Right atrium auricular region (tissue), 2 donors: ENCODE measurements around the gene AKAIN1. TPM values are rescaled to one million over a fixed set of nuclear protein-coding genes. Genes with fewer than 3 reads are reported as not detected.
A peak's percentile ranks its signal among the peaks of the same experiment; 100 is the strongest.

Source experiments
- DNase-seq: peaks from one replicate; pipeline ENCODE4 v3.0.0-alpha.2; 2019; ENCODE audit warnings: low spot score
- H3K27ac ChIP-seq, 2 donors: fragments of 200-600 bp; sonication (generic); 1 replicate in 1 of 2; 2 replicates in 1 of 2; pipeline ENCODE4 v1.5.1; 2016 to 2019
- H3K27me3 ChIP-seq, 2 donors: fragments of 200-600 bp; sonication (generic); one replicate each; pipeline versions ENCODE4 v1.5.1 to v1.6.0; 2017 to 2019
- H3K36me3 ChIP-seq: fragments of 200-600 bp; sonication (generic); one replicate; pipeline ENCODE4 v1.5.1; 2016
- H3K4me1 ChIP-seq, 2 donors: fragments of 200-600 bp; sonication (generic); one replicate each; pipeline versions ENCODE4 v1.5.1 to v1.6.0; 2017 to 2019
- H3K4me3 ChIP-seq, 2 donors: fragments of 200-600 bp; sonication (generic); 1 replicate in 1 of 2; 2 replicates in 1 of 2; pipeline ENCODE4 v1.5.1; 2017 to 2019; ENCODE audit warnings: mild to moderate bottlenecking in 1 of 2, moderate library complexity in 1 of 2
- H3K9me3 ChIP-seq, 2 donors: fragments of 200-600 bp; sonication (generic); one replicate each; pipeline ENCODE4 v1.5.1; 2019
- CTCF ChIP-seq, 2 donors: fragments of 200-600 bp; sonication (generic); IDR thresholded peaks; one replicate each; pipeline ENCODE4 v1.5.1; 2019; ENCODE audit warnings: antibody characterized with exemption in 2 of 2
- total RNA-seq, 2 donors: library from RNA; depleted of rRNA; stranded (reverse); fragments of >200 nt; gene quantifications; one replicate each; pipeline ENCODE4 v1.1.0, GENCODE V29; 2016

Gene AKAIN1
- not detected for total RNA-seq

- no peak for TF ChIP-seq CTCF (IDR thresholded peaks at IDR 0.05)
- H3K4me3 ChIP-seq: no peak within 1 kb of the TSS
- no peak for DNase-seq
- H3K4me1 ChIP-seq: peaks cover 0 to 9% of the 10 kb centered on the region in 2 donors
- no peaks in the 10 kb centered on the region for H3K9me3 ChIP-seq
- no peak within 1 kb of the TSS for H3K27ac ChIP-seq
- peaks cover 3 to 25% of the 10 kb centered on the region in 2 donors for H3K27me3 ChIP-seq
- H3K36me3 ChIP-seq: no peaks in the 10 kb centered on the region
These were observed at the start of gene AKAIN1 for GRCh38 chr18:5197032-5197434. AKAIN1 (minus strand) TSS chr18:5197257; CDS start chr18:5197053, 204 bp downstream.

GRCh38 chr18:5244941-5245340 is 47.9 kb upstream of the AKAIN1 start:
- no peak for TF ChIP-seq CTCF (IDR thresholded peaks at IDR 0.05)
- Histone ChIP-seq H3K27me3 (no peaks in the 10 kb centered on the region), H3K4me1 (peaks cover 0 to 4% of the 10 kb centered on the region in 2 donors), H3K4me3 (no peak overlapping the region), H3K9me3 (no peaks in the 10 kb centered on the region), H3K36me3 (peaks cover 21% of the 10 kb centered on the region), H3K27ac (no peak overlapping the region)
- DNase-seq: no peak

- Histone ChIP-seq H3K36me3 (peaks cover 21% of the 10 kb centered on the region), H3K9me3 (no peaks in the 10 kb centered on the region), H3K4me3 (peak overlapping the region; percentile 68 to 86), H3K27ac (no peak overlapping the region), H3K27me3 (no peaks in the 10 kb centered on the region), H3K4me1 (peaks cover 0 to 26% of the 10 kb centered on the region in 2 donors)
- DNase-seq: no peak
- TF ChIP-seq CTCF (IDR thresholded peaks at IDR 0.05): no peak
These were observed 42.4 kb upstream of the AKAIN1 start for GRCh38 chr18:5239447-5239846.

GRCh38 chr18:5238371-5238976 is 41.4 kb upstream of the AKAIN1 start:
- no peaks in the 10 kb centered on the region for H3K27me3 ChIP-seq
- peaks cover 21% of the 10 kb centered on the region for H3K36me3 ChIP-seq
- H3K27ac ChIP-seq: peak overlapping the region; percentile 97 to 98
- peak overlapping the region; percentile 68 to 86 for H3K4me3 ChIP-seq
- no peak for TF ChIP-seq CTCF (IDR thresholded peaks at IDR 0.05)
- H3K9me3 ChIP-seq: no peaks in the 10 kb centered on the region
- H3K4me1 ChIP-seq: peaks cover 0 to 26% of the 10 kb centered on the region in 2 donors
- DNase-seq: peak; percentile 59

- Histone ChIP-seq H3K4me1 (peaks cover 0 to 26% of the 10 kb centered on the region in 2 donors), H3K27ac (peak overlapping the region; percentile 97 to 98), H3K4me3 (peak overlapping the region; percentile 68 to 86), H3K9me3 (no peaks in the 10 kb centered on the region), H3K36me3 (peaks cover 21% of the 10 kb centered on the region), H3K27me3 (no peaks in the 10 kb centered on the region)
- DNase-seq: peak; percentile 88
- peak in 1 of 2 donors; percentile 53 for TF ChIP-seq CTCF (IDR thresholded peaks at IDR 0.05)
These were observed 40.8 kb upstream of the AKAIN1 start for GRCh38 chr18:5237723-5238370.
